DND-41 (cell line): ENCODE measurements around the gene AKR7A2.

ENCODE experiments used
- ATAC-seq: fragments of 200-7000 bp; cut with Tn5 transposase; 3 replicates; pipeline ENCODE4 v1.9.1; 2021; ENCODE audit warnings: low read depth; ENCODE audit not compliant: insufficient read depth
- DNase-seq: peaks from one replicate; pipeline ENCODE4 v3.0.0-alpha.2; 2020
- H2AFZ ChIP-seq: 2 replicates; pipeline ENCODE4 v1.6.0; 2012; ENCODE audit warnings: low read depth, low read length
- H3K27ac ChIP-seq: 2 replicates; pipeline ENCODE4 v1.5.1; 2012; ENCODE audit warnings: low read length, inconsistent platforms
- H3K27me3 ChIP-seq: fragments of 200-600 bp; sonication (generic); 2 replicates; pipeline ENCODE4 v1.6.0; 2012; ENCODE audit warnings: low read length, mild to moderate bottlenecking, inconsistent platforms; ENCODE audit not compliant: insufficient read depth, poor library complexity
- H3K36me3 ChIP-seq: 2 replicates; pipeline ENCODE4 v1.5.1; 2012; ENCODE audit warnings: low read length, inconsistent platforms; ENCODE audit not compliant: insufficient read depth
- H3K4me1 ChIP-seq: 2 replicates; pipeline ENCODE4 v1.5.1; 2012; ENCODE audit warnings: mild to moderate bottlenecking, low read length; ENCODE audit not compliant: insufficient read depth
- H3K4me2 ChIP-seq: 2 replicates; pipeline ENCODE4 v1.6.0; 2012; ENCODE audit warnings: mild to moderate bottlenecking, moderate library complexity, low read length, inconsistent platforms; ENCODE audit not compliant: insufficient read depth
- H3K4me3 ChIP-seq, 2 experiments: fragments of 200-600 bp in 1 of 2; shearing (Covaris generic) in 1 of 2; 2 replicates each; pipeline ENCODE4 v1.5.1; 2012 to 2016; ENCODE audit warnings: inconsistent platforms in 2 of 2, low read length in 2 of 2, mild to moderate bottlenecking in 2 of 2, low read depth in 1 of 2, moderate library complexity in 1 of 2
- H3K79me2 ChIP-seq: 2 replicates; pipeline ENCODE4 v1.6.0; 2012; ENCODE audit warnings: low read length, inconsistent platforms; ENCODE audit not compliant: insufficient read depth
- H3K9ac ChIP-seq: 2 replicates; pipeline ENCODE4 v1.6.0; 2012; ENCODE audit warnings: low read depth, mild to moderate bottlenecking, inconsistent platforms, low read length, moderate library complexity
- H3K9me3 ChIP-seq: 2 replicates; pipeline ENCODE4 v1.5.1; 2012; ENCODE audit warnings: low read length, moderate library complexity, mild to moderate bottlenecking, inconsistent platforms; ENCODE audit not compliant: insufficient read depth, severe bottlenecking
- H4K20me1 ChIP-seq: 2 replicates; pipeline ENCODE4 v1.6.0; 2012; ENCODE audit warnings: low read length; ENCODE audit not compliant: insufficient read depth
- EZH2 ChIP-seq: IDR thresholded peaks from 3 replicates; pipeline ENCODE4 v1.6.1; 2012; ENCODE audit warnings: borderline replicate concordance, low read depth, mild to moderate bottlenecking, moderate library complexity, low read length, inconsistent platforms; ENCODE audit not compliant: severe bottlenecking
- TF ChIP-seq, protein P1 (sequence below): IDR thresholded peaks from 2 replicates; pipeline ENCODE4 v1.5.1; 2012; ENCODE audit warnings: borderline replicate concordance, low read length, moderate library complexity, mild to moderate bottlenecking; ENCODE audit not compliant: poor library complexity, severe bottlenecking; ENCODE audit errors: extremely low read depth

Gene AKR7A2

GRCh38 chr1:19311503-19311930 lies 427 bp downstream of the AKR7A2 start:
- Histone ChIP-seq H2AFZ (peak overlapping the region; percentile 99), H4K20me1 (peaks cover 10% of the 10 kb centered on the region; the same call in 1 of the 2 replicates), H3K4me2 (peak overlapping the region; percentile 92), H3K4me3 (peak overlapping the region; percentile 43 to 79), H3K27me3 (no peaks in the 10 kb centered on the region), H3K79me2 (peaks cover 16% of the 10 kb centered on the region), H3K9me3 (no peaks in the 10 kb centered on the region), H3K9ac (peak overlapping the region; percentile 99), H3K36me3 (peaks cover 26% of the 10 kb centered on the region), H3K27ac (peak overlapping the region; percentile 92), H3K4me1 (peaks cover 26% of the 10 kb centered on the region)
- no peak for TF ChIP-seq EZH2
- TF ChIP-seq, protein P1, sequence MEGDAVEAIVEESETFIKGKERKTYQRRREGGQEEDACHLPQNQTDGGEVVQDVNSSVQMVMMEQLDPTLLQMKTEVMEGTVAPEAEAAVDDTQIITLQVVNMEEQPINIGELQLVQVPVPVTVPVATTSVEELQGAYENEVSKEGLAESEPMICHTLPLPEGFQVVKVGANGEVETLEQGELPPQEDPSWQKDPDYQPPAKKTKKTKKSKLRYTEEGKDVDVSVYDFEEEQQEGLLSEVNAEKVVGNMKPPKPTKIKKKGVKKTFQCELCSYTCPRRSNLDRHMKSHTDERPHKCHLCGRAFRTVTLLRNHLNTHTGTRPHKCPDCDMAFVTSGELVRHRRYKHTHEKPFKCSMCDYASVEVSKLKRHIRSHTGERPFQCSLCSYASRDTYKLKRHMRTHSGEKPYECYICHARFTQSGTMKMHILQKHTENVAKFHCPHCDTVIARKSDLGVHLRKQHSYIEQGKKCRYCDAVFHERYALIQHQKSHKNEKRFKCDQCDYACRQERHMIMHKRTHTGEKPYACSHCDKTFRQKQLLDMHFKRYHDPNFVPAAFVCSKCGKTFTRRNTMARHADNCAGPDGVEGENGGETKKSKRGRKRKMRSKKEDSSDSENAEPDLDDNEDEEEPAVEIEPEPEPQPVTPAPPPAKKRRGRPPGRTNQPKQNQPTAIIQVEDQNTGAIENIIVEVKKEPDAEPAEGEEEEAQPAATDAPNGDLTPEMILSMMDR, result no peak
- peak; percentile 36 for DNase-seq
- peak; percentile 47 for ATAC-seq

GRCh38 chr1:19310720-19311502 lies 1.0 kb downstream of the AKR7A2 start:
- TF ChIP-seq EZH2, result no peak
- TF ChIP-seq, protein P1, result no peak
- Histone ChIP-seq H3K9me3 (no peaks in the 10 kb centered on the region), H3K4me1 (peaks cover 26% of the 10 kb centered on the region), H3K79me2 (peaks cover 16% of the 10 kb centered on the region), H3K9ac (peak overlapping the region; percentile 99), H3K4me3 (peak overlapping the region; percentile 43 to 79), H4K20me1 (peaks cover 6% of the 10 kb centered on the region; the same call in 1 of the 2 replicates), H3K36me3 (peaks cover 32% of the 10 kb centered on the region), H2AFZ (peak overlapping the region; percentile 99), H3K4me2 (peak overlapping the region; percentile 92), H3K27me3 (no peaks in the 10 kb centered on the region), H3K27ac (peak overlapping the region; percentile 92)
- DNase-seq (no peak), ATAC-seq (peak; percentile 9; the same call in 2 of the 3 replicates)

- H3K4me1 ChIP-seq, result peaks cover 26% of the 10 kb centered on the region
These were observed 1.9 kb downstream of the AKR7A2 start for GRCh38 chr1:19310061-19310460.

More at GRCh38 chr1:19310061-19310460, 1.9 kb downstream of the AKR7A2 start:
- Histone ChIP-seq H4K20me1 (peaks cover 4% of the 10 kb centered on the region; the same call in 1 of the 2 replicates), H3K9me3 (no peaks in the 10 kb centered on the region), H3K4me3 (no peak overlapping the region), H3K27me3 (no peaks in the 10 kb centered on the region), H3K27ac (no peak overlapping the region), H2AFZ (no peak overlapping the region), H3K9ac (no peak overlapping the region), H3K36me3 (peaks cover 41% of the 10 kb centered on the region), H3K79me2 (peaks cover 16% of the 10 kb centered on the region), H3K4me2 (peak overlapping the region; percentile 36; the same call in 1 of the 2 replicates)
- DNase-seq (no peak), ATAC-seq (no peak)
- TF ChIP-seq EZH2, result no peak
- TF ChIP-seq, protein P1, result no peak
